Liver (tissue), 9 donors: ENCODE data around the gene SETD7. TPM values are rescaled to one million over a fixed set of nuclear protein-coding genes. Genes with fewer than 3 reads are reported as not detected.
A peak's percentile ranks its signal among the peaks of the same experiment; 100 is the strongest.

Experiments
- DNase-seq: peaks from one replicate; pipeline ENCODE4 v3.0.0-alpha.2; 2017; ENCODE audit warnings: low spot score
- H3K27ac ChIP-seq, 2 donors: one replicate each; pipeline ENCODE4 v1.7.0; 2013; ENCODE audit warnings: inconsistent platforms in 2 of 2, low read length in 2 of 2, control low read depth in 1 of 2, low read depth in 1 of 2, mild to moderate bottlenecking in 1 of 2
- H3K27me3 ChIP-seq, 4 donors: one replicate each; pipeline versions ENCODE4 v1.6.1 to v1.7.0; 2013; ENCODE audit warnings: low read length in 3 of 4, inconsistent platforms in 1 of 4, mild to moderate bottlenecking in 1 of 4, moderate library complexity in 1 of 4; ENCODE audit not compliant: control insufficient read depth in 4 of 4, insufficient read depth in 4 of 4
- H3K36me3 ChIP-seq, 4 donors: one replicate each; pipeline versions ENCODE4 v1.6.1 to v1.7.0; 2013; ENCODE audit warnings: low read length in 3 of 4, mild to moderate bottlenecking in 3 of 4, low read depth in 1 of 4, moderate library complexity in 1 of 4; ENCODE audit not compliant: control insufficient read depth in 4 of 4, insufficient read depth in 3 of 4
- H3K4me1 ChIP-seq, 4 donors: one replicate each; pipeline versions ENCODE4 v1.6.1 to v1.7.0; 2013; ENCODE audit warnings: low read length in 3 of 4, mild to moderate bottlenecking in 3 of 4, moderate library complexity in 1 of 4; ENCODE audit not compliant: control insufficient read depth in 4 of 4, insufficient read depth in 4 of 4
- H3K4me3 ChIP-seq, 3 donors: one replicate each; pipeline versions ENCODE4 v1.6.1 to v1.7.0; 2013; ENCODE audit warnings: low read length in 3 of 3, control low read depth in 1 of 3, low read depth in 1 of 3, mild to moderate bottlenecking in 1 of 3
- H3K9ac ChIP-seq, 2 donors: one replicate each; pipeline ENCODE4 v1.7.0; 2013; ENCODE audit warnings: low read length in 2 of 2, mild to moderate bottlenecking in 2 of 2, moderate library complexity in 2 of 2, control low read depth in 1 of 2, low read depth in 1 of 2
- H3K9me3 ChIP-seq, 4 donors: one replicate each; pipeline versions ENCODE4 v1.6.1 to v1.7.0; 2013; ENCODE audit warnings: low read length in 3 of 4; ENCODE audit not compliant: control insufficient read depth in 4 of 4
- ATF3 ChIP-seq: IDR thresholded peaks from 2 replicates; pipeline ENCODE4 v1.6.1; 2016; ENCODE audit warnings: antibody characterized with exemption
- CTCF ChIP-seq: fragments of 150-350 bp; IDR thresholded peaks from 2 replicates; pipeline ENCODE4 v1.5.1; 2017; ENCODE audit warnings: improper control_type of control experiment, low read depth, low read length; ENCODE audit not compliant: missing input control
- EGR1 ChIP-seq, 2 donors: IDR thresholded peaks; 2 replicates each; pipeline ENCODE4 v1.6.1; 2016 to 2018; ENCODE audit warnings: antibody characterized with exemption in 2 of 2, low read depth in 2 of 2
- FOXA2 ChIP-seq: IDR thresholded peaks from 2 replicates; pipeline ENCODE4 v1.6.1; 2016; ENCODE audit warnings: antibody characterized with exemption
- GABPA ChIP-seq, 2 donors: IDR thresholded peaks in 1 of 2; conservative IDR thresholded peaks in 1 of 2; 2 replicates each; pipeline ENCODE4 v1.6.1; 2016; ENCODE audit warnings: antibody characterized with exemption in 2 of 2, mild to moderate bottlenecking in 1 of 2, moderate library complexity in 1 of 2
- HNF4A ChIP-seq, 2 donors: conservative IDR thresholded peaks; 2 replicates each; pipeline ENCODE4 v1.6.1; 2016; ENCODE audit warnings: antibody characterized with exemption in 2 of 2, mild to moderate bottlenecking in 2 of 2
- JUND ChIP-seq, 2 donors: IDR thresholded peaks; 2 replicates each; pipeline ENCODE4 v1.6.1; 2016; ENCODE audit warnings: antibody characterized with exemption in 2 of 2
- RAD21 ChIP-seq, 2 donors: IDR thresholded peaks; 2 replicates each; pipeline ENCODE4 v1.6.1; 2016; ENCODE audit warnings: antibody characterized with exemption in 2 of 2, mild to moderate bottlenecking in 2 of 2
- RXRA ChIP-seq, 2 donors: IDR thresholded peaks; 2 replicates each; pipeline ENCODE4 v1.6.1; 2017 to 2018; ENCODE audit warnings: antibody characterized with exemption in 2 of 2, mild to moderate bottlenecking in 1 of 2
- SP1 ChIP-seq: IDR thresholded peaks from 2 replicates; pipeline ENCODE4 v1.6.1; 2018; ENCODE audit warnings: antibody characterized with exemption, mild to moderate bottlenecking
- TAF1 ChIP-seq: conservative IDR thresholded peaks from 2 replicates; pipeline ENCODE4 v1.6.1; 2016; ENCODE audit warnings: antibody characterized with exemption, mild to moderate bottlenecking
- YY1 ChIP-seq: IDR thresholded peaks from 2 replicates; pipeline ENCODE4 v1.6.1; 2016; ENCODE audit warnings: antibody characterized with exemption, mild to moderate bottlenecking
- WGBS: extraction: QIAGEN DNeasy Blood & Tissue Kit; methylation state at CpG from one replicate; pipeline ENCODE4 v1.1.7; 2013; 5-methylcytosine and 5-hydroxymethylcytosine counted together
- polyA plus RNA-seq, 2 donors: library from polyadenylated mRNA; stranded (reverse) in 1 of 2; unstranded in 1 of 2; fragments of 200-250 nt in 1 of 2; fragments of >200 nt in 1 of 2; fragmentation: Nextera tagmentation in 1 of 2; extraction: Ambion mirVana in 1 of 2; gene quantifications; one replicate each; pipeline versions ENCODE4 v1.2.1 to v1.2.3, GENCODE V29; 2013 to 2015
- total RNA-seq, 2 donors: library from RNA; depleted of rRNA; stranded (reverse); fragments of >200 nt; gene quantifications; one replicate each; pipeline ENCODE4 v1.2.3, GENCODE V29; 2014
- TF ChIP-seq, protein P1 (sequence below): IDR thresholded peaks from 2 replicates; pipeline ENCODE4 v1.6.1; 2016; ENCODE audit warnings: antibody characterized with exemption
- TF ChIP-seq, protein P2 (sequence below): IDR thresholded peaks from 2 replicates; pipeline ENCODE4 v1.6.1; 2016; ENCODE audit warnings: antibody characterized with exemption, mild to moderate bottlenecking
- TF ChIP-seq, protein P3 (sequence below): IDR thresholded peaks from 2 replicates; pipeline ENCODE4 v1.6.1; 2016; ENCODE audit warnings: antibody characterized with exemption
- donor health status: healthy.
- donor health status: healthy.
- donor health status: healthy.
- donor health status: healthy.
- donor health status: healthy.

The SETD7 gene
- total and polyA plus RNA-seq, 4 donors = 12.9 to 81.7 (median 18.0) TPM

GRCh38 chr4:139455126-139455538 is 100.9 kb downstream of the SETD7 start:
- Histone ChIP-seq H3K9ac (peak overlapping the region; percentile 91 to 94), H3K4me1 (peaks cover 3 to 49% (median 29%) of the 10 kb centered on the region in 4 donors), H3K36me3 (no peaks in the 10 kb centered on the region), H3K4me3 (peak overlapping the region; percentile 75 to 99 (median 92)), H3K27ac (peak overlapping the region; percentile 97), H3K27me3 (no peaks in the 10 kb centered on the region), H3K9me3 (no peaks in the 10 kb centered on the region)
- 18% methylated on average over 6 of the region's 6 CpGs for WGBS
- no peak for DNase-seq
- TF ChIP-seq JUND (IDR thresholded peaks at IDR 0.05) (no peak), RXRA (IDR thresholded peaks at IDR 0.05) (no peak), TAF1 (no peak), EGR1 (IDR thresholded peaks at IDR 0.05; ENCODE audit: low read depth in 2 of 2) (no peak), FOXA2 (no peak), YY1 (no peak), ATF3 (no peak), RAD21 (IDR thresholded peaks at IDR 0.05) (no peak), CTCF (no peak), SP1 (no peak), GABPA (IDR thresholded peaks at IDR 0.05 in 1 of 2, conservative IDR thresholded peaks at IDR 0.05 in 1 of 2) (no peak), HNF4A (conservative IDR thresholded peaks at IDR 0.05) (no peak)
- TF ChIP-seq, protein P1, sequence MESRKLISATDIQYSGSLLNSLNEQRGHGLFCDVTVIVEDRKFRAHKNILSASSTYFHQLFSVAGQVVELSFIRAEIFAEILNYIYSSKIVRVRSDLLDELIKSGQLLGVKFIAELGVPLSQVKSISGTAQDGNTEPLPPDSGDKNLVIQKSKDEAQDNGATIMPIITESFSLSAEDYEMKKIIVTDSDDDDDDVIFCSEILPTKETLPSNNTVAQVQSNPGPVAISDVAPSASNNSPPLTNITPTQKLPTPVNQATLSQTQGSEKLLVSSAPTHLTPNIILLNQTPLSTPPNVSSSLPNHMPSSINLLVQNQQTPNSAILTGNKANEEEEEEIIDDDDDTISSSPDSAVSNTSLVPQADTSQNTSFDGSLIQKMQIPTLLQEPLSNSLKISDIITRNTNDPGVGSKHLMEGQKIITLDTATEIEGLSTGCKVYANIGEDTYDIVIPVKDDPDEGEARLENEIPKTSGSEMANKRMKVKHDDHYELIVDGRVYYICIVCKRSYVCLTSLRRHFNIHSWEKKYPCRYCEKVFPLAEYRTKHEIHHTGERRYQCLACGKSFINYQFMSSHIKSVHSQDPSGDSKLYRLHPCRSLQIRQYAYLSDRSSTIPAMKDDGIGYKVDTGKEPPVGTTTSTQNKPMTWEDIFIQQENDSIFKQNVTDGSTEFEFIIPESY = no peak
- TF ChIP-seq, protein P2, sequence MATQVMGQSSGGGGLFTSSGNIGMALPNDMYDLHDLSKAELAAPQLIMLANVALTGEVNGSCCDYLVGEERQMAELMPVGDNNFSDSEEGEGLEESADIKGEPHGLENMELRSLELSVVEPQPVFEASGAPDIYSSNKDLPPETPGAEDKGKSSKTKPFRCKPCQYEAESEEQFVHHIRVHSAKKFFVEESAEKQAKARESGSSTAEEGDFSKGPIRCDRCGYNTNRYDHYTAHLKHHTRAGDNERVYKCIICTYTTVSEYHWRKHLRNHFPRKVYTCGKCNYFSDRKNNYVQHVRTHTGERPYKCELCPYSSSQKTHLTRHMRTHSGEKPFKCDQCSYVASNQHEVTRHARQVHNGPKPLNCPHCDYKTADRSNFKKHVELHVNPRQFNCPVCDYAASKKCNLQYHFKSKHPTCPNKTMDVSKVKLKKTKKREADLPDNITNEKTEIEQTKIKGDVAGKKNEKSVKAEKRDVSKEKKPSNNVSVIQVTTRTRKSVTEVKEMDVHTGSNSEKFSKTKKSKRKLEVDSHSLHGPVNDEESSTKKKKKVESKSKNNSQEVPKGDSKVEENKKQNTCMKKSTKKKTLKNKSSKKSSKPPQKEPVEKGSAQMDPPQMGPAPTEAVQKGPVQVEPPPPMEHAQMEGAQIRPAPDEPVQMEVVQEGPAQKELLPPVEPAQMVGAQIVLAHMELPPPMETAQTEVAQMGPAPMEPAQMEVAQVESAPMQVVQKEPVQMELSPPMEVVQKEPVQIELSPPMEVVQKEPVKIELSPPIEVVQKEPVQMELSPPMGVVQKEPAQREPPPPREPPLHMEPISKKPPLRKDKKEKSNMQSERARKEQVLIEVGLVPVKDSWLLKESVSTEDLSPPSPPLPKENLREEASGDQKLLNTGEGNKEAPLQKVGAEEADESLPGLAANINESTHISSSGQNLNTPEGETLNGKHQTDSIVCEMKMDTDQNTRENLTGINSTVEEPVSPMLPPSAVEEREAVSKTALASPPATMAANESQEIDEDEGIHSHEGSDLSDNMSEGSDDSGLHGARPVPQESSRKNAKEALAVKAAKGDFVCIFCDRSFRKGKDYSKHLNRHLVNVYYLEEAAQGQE = no peak
- TF ChIP-seq, protein P3, sequence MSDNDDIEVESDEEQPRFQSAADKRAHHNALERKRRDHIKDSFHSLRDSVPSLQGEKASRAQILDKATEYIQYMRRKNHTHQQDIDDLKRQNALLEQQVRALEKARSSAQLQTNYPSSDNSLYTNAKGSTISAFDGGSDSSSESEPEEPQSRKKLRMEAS = no peak
